Right renal cortex interstitium (tissue), 3 donors: ENCODE data around the gene CLPX. TPM values are rescaled to one million over a fixed set of nuclear protein-coding genes. Genes with fewer than 3 reads are reported as not detected.
"Not testable (repeated sequence)": the region's sequence is repeated elsewhere in the genome, so short reads cannot be mapped to it uniquely, and the experiment has no call there.

Experiments used
- DNase-seq, 3 donors: peaks; one replicate each; pipeline ENCODE4 v3.0.0-alpha.2; 2013; ENCODE audit warnings: low read depth in 3 of 3, low spot score in 2 of 3
- polyA plus RNA-seq, 3 donors: library from polyadenylated mRNA; unstranded; fragments of 120-200 nt; gene quantifications; one replicate each; pipeline ENCODE4 v1.2.1, GENCODE V29; 2013; ENCODE audit not compliant: insufficient read length in 3 of 3

The CLPX gene
- polyA plus RNA-seq, 3 donors, result 68.1 to 81.5 (median 75.1) TPM

- DNase-seq, result no peak
These were observed 9.6 kb downstream of the CLPX start for GRCh38 chr15:65175511-65175910.

- DNase-seq, result no peak
These were observed 10.6 kb downstream of the CLPX start for GRCh38 chr15:65174509-65174908.

GRCh38 chr15:65172531-65172930, 12.6 kb downstream of the CLPX start:
- no peak for DNase-seq

- no peak for DNase-seq
These were observed 13.7 kb downstream of the CLPX start for GRCh38 chr15:65171428-65171827.

GRCh38 chr15:65165875-65166274, 19.3 kb downstream of the CLPX start:
- DNase-seq, result no peak

- DNase-seq, result no peak
These were observed 21.0 kb downstream of the CLPX start for GRCh38 chr15:65164139-65164538.

- DNase-seq, result no peak
These were observed 22.1 kb downstream of the CLPX start for GRCh38 chr15:65163041-65163440.

- no peak for DNase-seq
These were observed 28.4 kb downstream of the CLPX start for GRCh38 chr15:65156692-65157091.

GRCh38 chr15:65154720-65155119, 30.4 kb downstream of the CLPX start:
- DNase-seq, result no peak

- DNase-seq, result no peak
These were observed 37.2 kb downstream of the CLPX start for GRCh38 chr15:65147902-65148301.

- DNase-seq, result no peak
These were observed 38.7 kb downstream of the CLPX start for GRCh38 chr15:65146438-65146837.

- DNase-seq, result not testable (repeated sequence)
These were observed 46.5 kb downstream of the CLPX start for GRCh38 chr15:65138631-65139030.

- DNase-seq, result not testable (repeated sequence)
These were observed 47.2 kb downstream of the CLPX start for GRCh38 chr15:65137893-65138292.

GRCh38 chr15:65137089-65137488, 48.1 kb downstream of the CLPX start:
- not testable (repeated sequence) for DNase-seq

- no peak for DNase-seq
These were observed 50.6 kb downstream of the CLPX start for GRCh38 chr15:65134538-65134937.

- DNase-seq, result peak; percentile 91 to 96 (median 93)
These were observed 51.5 kb downstream of the CLPX start, which contains the start of gene PDCD7 for GRCh38 chr15:65133548-65134200. Gene PDCD7 (minus strand): TSS chr15:65133808. CDS start chr15:65133781, 27 bp downstream.

GRCh38 chr15:65132878-65133547, 52.1 kb downstream of the CLPX start:
- DNase-seq, result peak in 2 of 3 donors; percentile 27

GRCh38 chr15:65130941-65131340, 54.2 kb downstream of the CLPX start:
- no peak for DNase-seq

GRCh38 chr15:65115542-65115941, 69.6 kb downstream of the CLPX start:
- no peak for DNase-seq

- no peak for DNase-seq
These were observed 70.1 kb downstream of the CLPX start, which contains the start of gene UBAP1L for GRCh38 chr15:65115086-65115485. Gene UBAP1L (minus strand): TSS chr15:65115200. CDS start chr15:65106215, 8,985 bp downstream.

GRCh38 chr15:65110676-65111292, 74.4 kb downstream of the CLPX start:
- no peak for DNase-seq
